GM21515 (cell line): ENCODE measurements around the gene HFE.
"Not testable (repeated sequence)": the region's sequence is repeated elsewhere in the genome, so short reads cannot be mapped to it uniquely, and the experiment has no call there.

Experiments
- ATAC-seq: cut with Tn5 transposase; IDR thresholded peaks from one replicate; pipeline ENCODE4 v1.9.1; 2021; ENCODE audit not compliant: unreplicated experiment

HFE gene

DNA sequence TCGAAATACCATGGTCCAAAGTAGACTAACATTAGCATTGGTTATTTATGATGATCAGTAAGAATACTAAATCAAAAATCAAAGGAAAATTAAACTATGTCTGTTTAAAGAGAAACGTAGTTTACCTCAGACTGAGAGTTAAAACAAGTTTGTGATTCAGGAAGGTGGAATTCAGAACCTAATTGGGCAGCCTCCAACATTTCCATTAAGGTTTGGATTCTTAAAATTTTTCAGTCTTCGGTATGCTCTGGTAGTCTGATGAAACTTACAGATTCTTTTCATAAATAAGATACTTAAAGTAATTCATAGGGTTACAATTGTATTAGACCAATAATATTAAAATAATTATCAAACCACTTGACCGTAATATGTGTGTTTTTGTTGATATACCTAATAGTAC lies 18.6 kb downstream of the HFE start:
- ATAC-seq: no peak

DNA sequence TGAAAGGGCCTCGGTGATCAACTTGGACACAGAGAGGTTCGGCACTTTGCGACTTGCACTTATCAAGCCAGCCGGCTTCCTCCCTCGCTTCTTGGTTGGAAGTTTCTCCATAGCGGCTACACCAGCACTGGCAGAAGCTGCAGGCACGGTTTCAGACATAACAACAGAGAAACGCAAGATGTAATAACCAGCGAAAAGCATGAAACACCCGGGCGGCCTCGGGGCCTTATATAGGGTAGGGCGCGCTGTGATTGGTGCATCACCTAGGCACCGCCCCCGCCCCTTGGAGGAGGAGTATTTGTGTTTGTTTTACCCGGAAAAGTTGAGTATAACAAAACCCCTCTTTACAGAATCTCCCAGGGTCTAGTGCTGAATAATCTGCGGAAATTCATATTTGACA lies 20.7 kb downstream of the HFE start:
- ATAC-seq: no peak

DNA sequence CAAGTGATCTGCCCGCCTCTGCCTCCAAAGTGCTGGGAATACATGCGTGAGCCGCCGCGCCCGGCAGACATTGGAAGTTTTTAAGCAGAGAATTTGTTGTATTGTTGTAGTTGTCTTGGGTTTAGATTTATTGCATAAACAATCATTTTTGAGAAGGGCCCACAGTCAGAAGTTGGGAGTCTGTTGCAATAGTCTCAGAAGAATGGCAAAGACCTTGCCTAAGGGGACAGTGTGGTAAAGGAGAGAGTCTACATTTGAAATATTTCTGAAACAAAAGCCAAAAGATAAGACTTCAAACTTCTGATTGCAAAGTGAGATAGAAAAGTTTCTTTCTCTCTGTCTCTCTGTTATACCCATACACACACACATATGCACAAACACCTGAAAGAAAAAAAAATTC lies 22.5 kb downstream of the HFE start:
- ATAC-seq: no peak

DNA sequence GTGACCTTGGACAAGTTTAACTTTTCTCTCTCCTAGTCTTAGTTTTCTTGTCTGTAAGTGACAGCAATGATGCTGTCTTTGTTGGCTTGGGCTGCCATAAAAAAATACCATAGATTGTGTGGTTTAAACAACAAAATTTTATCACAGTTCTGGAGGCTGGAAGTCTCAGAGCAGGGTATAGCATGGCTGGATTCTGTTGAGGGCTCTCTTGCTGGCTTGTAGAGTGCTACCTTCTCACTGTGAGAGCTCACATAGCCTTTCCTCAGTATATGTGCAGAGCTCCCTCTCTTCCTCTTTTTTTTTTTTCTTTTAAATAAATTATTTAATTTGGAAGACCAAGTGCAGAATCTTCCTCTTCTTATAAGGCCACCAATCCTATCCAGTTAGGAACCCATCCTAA lies 26.3 kb downstream of the HFE start:
- ATAC-seq: no peak

DNA sequence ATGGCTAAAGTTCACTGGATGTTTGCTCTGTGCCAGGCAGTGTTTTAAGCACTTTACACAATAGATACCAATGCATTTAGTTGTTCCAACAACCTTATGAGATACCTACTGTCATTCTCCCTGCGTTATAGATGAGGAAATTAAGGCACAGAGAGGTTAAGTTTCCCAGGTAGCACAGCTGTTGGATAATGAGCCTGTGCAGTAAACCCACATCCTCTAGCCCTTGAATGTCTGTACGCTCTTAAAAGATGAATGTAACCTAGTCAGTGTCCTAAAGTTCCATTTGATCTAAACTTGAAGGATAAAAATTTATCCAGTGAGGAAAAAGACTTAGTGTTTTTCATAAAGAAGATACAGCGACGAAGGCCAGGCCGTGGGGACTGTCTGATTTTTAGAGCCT lies 28.0 kb downstream of the HFE start:
- ATAC-seq: no peak

DNA sequence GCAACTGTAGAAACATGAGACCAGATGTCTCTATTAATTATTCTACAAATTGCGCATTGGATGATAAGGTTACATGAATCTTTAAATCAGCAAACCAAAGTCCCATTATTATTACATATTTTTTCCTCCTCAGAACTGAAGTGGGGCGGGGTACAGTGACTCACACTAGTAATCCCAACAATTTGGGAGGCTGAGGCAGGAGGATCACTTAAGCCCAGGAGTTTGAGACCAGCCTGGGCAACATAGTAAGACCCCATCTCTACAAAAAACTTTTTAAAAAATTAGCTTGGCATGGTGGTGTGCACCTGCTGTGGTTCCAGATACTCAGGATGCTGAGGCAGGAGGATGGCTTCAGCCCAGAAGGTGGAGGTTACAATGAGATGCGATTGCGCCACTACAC lies 29.0 kb downstream of the HFE start:
- no peak for ATAC-seq

DNA sequence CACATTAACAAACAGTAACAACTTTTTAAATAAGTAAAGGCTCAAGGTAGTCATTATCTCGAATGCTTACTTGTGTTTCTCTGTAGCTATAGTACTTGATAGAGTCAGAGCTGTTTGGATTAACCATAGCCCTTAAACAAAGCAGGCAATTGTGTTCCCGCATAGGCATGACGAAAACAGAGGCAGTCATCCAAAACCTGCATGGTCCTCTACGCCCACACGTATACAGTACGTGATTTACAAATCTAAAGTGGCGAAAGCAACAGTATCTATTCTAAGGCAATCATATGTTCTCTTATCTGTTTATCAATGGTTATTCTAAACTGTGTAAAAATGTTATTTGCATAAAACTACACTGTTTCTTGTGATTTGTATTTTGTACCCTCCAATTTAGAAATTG lies 31.8 kb downstream of the HFE start:
- no peak for ATAC-seq

DNA sequence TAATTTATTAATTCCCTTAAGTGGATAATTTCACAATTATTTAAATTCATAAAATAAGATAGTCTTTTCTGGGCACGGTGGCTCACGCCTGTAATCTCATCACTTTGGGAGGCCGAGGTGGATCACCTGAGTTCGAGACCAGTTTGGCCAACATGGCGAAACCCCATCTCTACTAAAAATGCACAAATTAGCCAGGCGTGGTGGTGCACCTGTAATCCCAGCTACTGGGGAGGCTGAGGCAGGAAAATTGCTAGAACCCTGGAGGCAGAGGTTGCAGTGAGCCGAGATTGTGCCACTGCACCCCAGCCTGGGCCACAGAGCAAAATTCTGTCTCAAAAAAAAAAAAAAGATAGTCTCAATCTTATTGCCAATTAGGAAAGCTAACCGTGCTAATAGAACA lies 32.9 kb downstream of the HFE start:
- not testable (repeated sequence) for ATAC-seq

DNA sequence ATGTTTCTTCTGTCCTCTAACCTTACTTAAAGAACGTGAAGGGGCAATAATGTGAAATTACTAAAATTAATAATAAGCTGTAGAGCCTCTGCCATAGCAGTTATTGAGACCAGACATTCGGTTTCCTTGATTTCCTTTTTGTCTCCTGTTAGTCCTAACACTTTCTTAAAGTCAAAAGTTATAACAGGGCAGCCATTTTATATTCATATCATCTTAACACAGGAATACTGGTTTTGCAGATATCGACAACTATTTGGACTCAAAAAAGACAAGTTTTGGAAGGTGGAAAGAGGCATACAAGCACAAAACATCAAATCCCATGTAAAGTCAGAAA lies 33.5 kb downstream of the HFE start:
- no peak for ATAC-seq

DNA sequence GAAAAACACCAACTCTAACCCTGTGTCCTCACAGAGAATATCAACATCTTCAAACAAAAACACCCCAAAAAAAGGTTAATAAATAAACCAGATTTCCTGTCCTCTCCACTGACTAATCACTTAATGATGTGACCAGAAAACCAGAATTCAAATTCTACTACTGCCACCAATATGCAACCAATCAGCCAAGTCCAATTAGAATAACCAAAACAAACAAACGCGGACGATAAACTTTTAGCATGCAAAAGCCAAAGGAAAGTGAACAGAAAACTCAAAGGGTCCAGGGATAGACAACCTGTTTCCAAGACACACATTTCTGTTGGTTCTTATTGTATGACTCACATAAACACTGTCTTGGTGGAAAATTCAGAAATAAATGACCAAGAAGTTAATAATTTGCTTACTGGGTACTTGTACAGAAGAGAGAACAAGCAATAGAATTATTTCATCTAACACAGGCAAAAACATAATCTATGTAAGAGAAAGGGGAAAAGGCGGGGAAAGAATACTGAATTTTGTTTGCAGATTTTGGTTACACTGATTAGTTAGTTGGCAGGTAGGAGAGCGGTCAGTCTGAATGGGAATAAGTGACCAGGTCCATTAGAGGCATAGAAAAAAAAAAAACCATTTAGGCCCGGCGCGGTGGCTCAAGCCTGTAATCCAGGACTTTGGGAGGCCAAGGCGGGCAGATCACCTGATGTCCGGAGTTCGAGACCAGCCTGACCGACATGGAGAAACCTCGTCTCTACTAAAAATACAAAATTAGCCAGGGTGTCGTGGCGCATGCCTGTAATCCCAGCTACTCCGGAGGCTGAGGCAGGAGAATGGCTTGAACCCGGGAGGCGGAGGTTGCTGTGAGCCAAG lies 34.1 kb downstream of the HFE start:
- no peak for ATAC-seq

DNA sequence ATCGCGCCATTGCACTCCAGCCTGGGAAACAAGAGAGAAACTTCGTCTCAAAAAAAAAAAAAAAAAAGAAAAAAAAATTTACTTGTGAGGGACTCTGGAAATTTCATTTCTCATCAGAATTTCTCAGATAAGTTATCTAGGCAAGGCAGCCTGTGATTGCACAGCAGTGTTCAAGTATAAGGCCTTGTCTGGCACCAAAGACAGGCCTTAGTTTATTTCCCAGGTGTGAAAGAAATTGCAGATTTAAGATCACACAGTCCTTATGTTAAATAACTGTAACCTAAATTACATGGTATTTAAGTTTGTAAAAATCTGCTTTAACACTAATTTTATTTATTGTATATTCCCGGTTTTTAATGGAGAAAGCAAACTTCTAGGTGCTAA lies 34.8 kb downstream of the HFE start:
- no peak for ATAC-seq

DNA sequence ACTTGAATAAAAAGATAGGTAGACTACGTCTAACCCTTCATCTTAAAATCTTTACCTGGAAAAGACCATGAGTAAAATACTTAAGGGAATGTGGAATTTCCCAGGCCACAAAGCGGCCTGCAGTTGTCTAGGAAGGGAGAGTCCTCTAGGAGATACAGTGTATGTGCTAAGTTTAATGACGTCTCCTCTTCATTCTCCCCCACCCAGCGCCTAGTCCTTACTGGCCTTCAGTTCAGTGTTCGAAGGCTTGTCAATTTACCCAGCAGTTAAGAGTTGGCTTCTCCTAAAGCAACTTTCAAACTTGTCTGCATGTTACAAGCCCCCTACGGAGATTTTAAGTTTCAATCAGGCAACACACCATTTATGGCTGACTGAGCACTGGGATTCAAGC lies 35.2 kb downstream of the HFE start:
- ATAC-seq: no peak

DNA sequence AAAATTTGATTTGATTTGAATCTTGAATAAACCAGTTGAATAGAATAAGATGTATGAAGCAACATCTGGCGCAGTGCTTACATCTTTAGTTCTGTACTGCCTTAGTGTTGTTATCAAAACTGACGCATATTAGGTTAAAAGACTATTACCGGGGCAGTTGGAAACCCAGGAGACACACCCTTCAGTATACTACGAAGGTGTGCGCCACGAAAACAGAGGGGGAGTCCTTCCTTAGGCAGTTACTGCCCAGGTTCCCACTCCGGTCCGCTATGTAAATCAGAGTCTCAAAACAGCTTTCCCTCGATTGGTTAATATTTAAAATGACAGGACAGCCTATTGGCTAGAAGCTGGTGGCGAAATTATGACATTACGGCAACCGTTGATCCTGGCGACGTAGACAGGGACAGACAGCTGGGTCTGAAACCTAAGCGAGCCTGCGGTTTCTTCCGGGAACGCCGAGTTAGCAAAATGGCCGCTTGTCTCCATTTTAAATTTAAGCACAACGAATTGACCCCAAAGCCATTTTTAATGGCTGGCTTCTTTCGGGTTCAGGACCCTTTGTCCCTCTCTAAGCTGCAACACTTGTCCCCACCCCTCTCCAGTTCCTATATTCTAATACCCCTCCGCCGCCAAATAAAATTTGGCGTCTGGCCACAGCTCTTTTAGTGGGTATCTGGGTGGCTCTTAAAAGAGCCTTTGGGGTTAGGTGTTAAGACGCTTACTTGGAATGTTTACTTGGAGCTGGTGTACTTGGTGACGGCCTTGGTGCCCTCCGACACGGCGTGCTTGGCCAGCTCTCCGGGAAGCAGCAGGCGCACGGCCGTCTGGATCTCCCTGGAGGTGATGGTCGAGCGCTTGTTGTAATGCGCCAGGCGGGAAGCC lies 35.8 kb downstream of the HFE start:
- peak; percentile 53 for ATAC-seq

DNA sequence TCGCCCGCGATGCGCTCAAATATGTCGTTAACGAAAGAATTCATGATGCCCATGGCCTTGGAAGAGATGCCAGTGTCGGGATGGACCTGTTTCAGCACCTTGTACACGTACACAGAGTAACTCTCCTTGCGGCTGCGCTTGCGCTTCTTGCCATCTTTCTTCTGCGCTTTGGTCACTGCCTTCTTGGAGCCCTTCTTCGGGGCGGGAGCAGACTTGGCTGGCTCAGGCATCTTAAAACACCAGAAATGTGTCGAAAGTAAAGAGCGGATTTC lies 36.4 kb downstream of the HFE start:
- no peak for ATAC-seq

DNA sequence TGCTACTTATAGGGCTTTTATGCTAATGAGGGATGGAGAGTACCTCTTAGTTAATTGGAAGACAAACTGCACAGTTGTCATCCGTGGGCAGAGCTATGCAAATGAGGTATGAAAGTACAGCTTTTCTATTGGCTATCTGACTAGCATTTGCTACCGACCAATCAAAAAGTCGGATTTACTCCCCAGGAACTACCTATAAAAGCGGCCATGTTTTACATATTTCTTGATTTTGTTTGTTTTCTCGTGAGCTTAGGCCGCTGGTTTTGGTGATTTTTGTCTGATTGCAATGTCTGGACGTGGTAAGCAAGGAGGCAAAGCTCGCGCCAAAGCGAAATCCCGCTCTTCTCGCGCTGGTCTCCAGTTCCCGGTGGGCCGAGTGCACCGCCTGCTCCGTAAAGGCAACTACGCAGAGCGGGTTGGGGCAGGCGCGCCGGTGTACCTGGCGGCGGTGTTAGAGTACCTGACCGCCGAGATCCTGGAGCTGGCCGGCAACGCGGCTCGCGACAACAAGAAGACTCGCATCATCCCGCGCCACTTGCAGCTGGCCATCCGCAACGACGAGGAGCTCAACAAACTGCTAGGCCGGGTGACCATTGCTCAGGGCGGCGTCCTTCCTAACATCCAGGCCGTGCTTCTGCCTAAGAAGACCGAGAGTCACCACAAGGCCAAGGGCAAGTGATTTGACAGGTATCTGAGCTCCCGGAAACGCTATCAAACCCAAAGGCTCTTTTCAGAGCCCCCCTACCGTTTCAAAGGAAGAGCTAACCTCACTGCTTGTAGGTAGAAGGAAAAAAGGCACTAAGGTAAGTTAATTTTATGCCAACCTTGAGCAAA lies 36.9 kb downstream of the HFE start:
- peak; percentile 71 for ATAC-seq

DNA sequence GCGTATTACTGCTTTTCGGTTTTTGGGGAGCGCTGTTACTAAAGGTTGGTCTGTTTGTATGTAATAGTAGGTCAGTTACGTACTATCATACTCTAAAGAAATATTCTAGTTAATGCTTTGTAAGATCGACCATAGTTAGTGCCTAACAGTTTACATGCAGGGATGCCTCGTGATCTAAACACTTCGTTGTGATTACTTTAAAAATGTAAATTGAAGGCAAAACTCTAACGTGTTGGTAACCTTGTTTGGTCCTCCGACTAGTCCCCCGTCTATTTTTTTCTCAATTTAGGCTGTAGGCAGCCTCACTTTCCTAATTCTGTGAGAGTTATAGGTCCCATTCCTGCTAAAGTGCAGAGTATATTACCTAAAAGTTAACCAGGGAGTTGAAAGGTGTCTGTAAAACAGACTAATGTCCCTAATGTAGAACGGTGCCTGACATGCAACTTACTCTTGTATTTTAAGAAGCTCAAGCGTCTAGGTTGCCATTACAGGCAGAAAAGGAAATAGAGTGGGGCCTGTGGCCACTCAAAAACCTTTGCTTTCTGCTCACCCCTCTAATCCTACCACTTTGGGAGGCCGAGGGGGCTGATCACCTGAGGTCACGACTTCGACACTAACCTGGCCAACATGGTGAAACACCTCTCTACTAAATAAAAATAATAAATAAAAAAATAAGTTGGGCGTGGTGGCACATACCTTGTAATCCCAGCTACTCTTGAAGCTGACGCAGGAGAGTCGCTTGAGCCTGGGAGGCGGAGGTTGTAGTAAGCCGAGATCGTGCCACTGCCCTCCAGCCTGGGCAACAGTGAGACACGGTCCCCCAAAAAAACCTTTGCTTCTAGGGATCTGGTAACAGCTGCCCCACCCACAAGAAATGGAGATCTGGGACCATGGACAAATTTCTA lies 37.8 kb downstream of the HFE start:
- no peak for ATAC-seq

DNA sequence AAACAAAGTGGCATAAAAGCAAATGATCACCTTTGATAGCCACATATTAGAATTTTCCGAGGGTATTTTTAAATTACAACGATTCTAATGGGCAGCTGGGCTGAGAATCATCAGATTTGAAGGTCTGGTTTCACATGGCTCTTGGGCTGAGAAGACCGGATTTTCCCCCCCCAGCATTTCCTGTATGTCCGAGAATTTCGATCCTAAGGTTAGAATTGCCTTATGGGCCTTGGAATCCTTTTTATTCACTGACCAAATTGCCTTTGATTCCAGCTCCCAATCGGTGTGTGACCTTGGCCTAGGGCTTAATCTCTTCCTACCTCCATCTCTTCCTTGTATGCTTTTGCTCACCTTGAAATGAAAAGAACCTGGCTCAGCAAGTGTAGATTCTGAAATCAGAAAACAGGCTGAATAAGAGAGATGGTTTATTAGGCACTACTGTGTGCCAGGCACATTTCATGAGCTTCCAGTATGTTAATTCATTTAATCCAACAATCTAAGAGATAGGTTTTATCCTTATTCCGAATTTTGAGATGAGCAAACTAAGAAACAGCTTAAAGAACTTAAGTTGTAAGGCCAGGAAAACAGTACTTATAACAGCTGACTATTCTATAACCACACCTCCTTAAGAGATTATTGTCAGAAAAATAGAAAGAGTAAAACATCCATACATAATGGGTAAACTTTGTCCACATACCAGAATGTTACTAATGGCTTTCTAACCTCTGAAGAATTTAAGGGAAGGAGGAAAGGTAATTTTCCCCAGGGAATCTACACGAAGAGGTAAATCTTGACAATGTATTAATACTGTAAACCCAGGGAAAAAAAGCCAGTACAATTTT lies 39.4 kb downstream of the HFE start:
- no peak for ATAC-seq

DNA sequence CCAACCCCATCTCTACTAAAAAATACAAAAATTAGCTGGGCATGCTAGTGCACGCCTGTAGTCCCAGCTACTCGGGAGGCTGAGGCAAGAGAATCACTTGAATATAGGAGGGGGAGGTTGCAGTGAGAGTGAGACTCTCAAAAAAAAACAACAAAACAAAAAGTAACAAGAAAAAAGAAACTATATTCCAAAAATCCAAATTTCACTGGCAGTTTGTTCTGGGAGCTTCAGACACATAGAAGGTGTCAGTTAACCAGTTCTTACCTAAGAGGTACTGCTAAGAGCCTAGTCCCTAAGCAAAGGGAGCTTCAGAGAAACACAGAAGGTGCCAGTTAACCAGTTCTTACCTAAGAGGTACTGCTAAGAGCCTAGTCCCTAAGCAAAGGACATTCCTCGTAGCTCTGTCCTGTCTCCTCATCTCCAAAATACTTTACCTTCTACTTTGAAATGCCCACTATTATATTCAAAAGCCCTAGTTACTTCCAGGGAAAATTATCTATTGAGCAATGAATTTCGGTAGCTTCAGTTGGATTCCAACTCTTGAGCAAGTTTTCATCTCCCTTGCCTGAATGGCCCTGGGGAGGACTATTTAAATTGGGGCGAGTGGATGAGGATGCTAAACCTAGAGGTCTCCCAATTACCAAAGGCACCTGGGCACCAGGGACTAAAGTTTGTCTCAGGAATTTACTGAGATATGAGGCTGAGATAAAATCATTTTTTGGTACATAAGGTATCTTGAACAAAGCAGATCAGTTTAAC lies 41.0 kb downstream of the HFE start:
- no peak for ATAC-seq

DNA sequence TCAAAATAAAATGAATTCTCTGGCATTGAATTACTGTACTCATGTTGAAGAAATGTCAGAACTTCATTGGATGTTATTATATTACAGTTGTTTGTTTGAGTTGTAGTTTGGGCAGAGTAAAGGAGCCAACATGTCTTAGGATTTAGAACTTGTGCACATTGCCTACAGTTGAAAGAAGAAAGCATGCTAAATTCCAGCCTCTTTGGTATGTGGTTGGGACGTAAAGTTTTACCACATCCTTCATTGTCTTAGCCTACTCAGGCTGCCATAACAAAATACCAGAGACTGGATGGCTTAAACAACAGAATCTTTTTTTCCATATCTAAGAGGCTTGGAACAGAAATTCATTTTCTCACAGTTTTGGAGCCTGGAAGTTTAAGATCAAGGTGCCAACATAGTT lies 42.4 kb downstream of the HFE start:
- ATAC-seq: no peak
